GM21528 (cell line): ENCODE results near the gene RGMB.

Experiments
- ATAC-seq: cut with Tn5 transposase; IDR thresholded peaks from one replicate; pipeline ENCODE4 v1.9.1; 2021; ENCODE audit warnings: mild to moderate bottlenecking, moderate library complexity; ENCODE audit not compliant: unreplicated experiment, low FRiP score

The RGMB gene

DNA sequence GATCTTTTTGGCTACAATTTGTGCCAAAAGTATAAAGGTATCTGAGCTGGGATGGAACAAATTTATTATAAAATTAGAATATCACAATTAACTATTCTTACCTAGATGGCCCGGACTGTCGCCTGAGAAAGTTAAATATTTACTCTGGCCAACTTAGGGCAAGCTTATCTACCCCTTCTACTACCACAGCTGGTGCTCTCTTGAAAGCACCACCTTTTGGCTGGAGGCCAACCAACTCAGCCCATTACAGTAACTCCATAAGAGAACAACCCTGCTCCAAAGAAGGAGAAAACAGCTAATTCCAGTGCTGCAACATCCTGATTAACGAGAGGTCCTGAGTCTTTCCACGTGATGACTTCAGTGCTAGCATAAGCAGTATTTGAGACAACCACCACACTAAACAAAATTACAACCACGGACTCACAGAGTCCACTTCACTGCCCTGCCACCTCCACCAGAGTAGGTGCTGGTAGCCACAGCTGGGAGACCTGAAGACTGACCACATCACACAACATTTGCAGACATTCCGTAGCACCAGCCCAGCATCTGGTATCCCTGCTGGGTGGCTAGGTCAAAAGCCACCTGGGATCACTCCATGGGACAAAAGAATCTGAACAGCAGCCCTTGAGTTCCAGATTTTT, 43.2 kb downstream of the RGMB start:
- no peak for ATAC-seq

DNA sequence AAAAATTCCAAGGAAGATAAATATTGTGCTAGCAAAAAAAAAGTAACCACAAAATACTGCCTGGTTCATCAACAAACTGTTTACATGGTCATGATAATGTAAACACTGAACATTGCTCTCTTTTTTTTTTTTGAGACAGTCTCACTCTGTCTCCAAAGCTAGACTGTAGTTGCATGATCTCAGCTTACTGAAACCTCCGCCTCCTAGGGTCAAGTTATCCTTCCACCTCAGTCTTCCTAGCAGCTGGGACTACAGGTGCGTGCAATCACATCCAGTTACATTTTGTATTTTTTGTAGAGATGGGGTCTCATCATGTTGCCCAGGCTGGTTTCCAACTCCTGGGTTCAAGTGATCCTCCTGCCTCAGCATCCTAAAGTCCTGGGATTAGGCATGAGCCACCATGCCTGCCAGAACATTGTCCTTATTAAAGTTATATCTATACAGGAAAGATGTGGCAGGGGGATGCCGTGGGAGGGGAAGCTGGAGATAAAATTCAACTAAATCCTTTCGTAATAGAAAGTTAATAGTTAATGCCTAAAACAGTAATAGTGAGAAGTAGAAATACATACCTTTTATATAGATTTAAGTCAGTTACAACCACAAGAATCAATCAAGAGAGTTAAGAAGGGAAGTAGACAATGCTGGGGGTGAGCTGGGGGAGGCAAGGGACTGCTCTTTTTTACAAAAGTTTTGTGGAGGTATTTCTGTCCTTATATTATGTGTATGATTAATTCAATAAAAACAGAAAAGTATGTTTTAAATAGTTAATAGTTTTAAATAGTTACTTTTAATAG, 52.3 kb downstream of the RGMB start:
- no peak for ATAC-seq

DNA sequence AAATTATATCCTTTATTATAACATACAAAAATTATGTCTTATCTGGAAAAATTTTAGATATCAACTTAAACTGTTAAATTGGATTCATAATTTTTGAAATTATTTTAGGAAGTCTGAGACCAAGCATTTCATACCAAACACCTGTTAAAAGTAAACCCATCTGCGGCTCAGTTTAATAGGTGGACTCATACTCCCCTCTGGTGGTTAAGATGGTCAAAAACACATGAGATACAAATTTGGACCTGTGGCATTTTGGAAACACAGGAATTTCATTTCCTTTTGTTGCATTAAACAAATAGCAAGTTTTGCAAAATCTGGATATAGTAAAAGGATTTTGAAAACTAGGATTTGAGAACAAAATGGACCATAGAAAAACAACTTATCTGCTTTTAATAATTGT, 53.7 kb downstream of the RGMB start:
- ATAC-seq: peak; percentile 67

DNA sequence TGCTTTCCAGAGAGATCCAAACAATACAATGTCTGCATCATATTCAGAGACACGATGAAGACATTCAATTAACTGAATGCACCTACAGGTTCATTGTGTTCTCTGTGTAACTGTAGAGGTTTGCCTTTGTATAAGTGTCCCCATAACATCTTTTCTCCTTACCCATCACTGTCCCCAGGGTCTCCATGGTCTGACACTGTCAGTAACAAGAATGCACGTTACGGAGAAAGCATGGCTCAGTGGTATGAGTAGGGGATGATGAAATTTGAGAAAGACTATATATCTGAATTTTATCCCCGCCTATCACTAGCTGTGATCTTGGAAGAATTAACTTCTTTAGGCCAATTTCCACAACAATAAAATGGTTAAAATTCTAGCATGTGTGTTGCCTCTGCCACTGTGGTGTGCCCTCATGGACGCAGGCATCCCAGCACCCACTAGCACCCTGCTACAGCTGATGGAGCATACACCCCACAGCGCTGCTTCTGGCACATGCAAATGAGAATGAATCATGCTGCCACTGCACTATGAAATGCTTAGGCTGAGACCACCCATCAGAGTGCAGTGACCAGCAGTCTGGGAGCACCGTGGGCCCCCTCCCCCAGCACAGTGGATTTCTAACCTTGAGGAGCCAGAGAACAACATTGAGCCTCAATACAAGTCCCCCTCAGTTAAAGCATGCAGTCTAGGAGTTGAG, 54.3 kb downstream of the RGMB start:
- no peak for ATAC-seq

DNA sequence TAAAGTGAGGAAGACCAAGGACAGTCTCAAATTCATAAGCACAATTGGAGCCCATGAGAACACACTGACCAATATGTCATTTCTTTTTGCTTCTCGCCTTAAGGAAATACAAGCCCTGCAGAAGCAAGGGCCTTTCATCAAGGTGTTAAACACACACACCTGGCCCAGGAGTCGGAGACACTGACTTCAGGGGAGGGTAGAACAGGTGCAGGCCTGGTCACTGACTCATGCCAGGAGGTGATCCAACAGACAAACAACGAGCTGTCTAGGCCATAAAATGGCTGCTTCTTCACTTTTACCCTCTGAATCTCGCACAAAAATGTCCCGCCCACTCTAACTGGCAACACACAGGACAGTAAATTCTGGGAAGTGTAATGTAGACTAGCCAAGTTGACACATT, 62.7 kb downstream of the RGMB start:
- no peak for ATAC-seq

DNA sequence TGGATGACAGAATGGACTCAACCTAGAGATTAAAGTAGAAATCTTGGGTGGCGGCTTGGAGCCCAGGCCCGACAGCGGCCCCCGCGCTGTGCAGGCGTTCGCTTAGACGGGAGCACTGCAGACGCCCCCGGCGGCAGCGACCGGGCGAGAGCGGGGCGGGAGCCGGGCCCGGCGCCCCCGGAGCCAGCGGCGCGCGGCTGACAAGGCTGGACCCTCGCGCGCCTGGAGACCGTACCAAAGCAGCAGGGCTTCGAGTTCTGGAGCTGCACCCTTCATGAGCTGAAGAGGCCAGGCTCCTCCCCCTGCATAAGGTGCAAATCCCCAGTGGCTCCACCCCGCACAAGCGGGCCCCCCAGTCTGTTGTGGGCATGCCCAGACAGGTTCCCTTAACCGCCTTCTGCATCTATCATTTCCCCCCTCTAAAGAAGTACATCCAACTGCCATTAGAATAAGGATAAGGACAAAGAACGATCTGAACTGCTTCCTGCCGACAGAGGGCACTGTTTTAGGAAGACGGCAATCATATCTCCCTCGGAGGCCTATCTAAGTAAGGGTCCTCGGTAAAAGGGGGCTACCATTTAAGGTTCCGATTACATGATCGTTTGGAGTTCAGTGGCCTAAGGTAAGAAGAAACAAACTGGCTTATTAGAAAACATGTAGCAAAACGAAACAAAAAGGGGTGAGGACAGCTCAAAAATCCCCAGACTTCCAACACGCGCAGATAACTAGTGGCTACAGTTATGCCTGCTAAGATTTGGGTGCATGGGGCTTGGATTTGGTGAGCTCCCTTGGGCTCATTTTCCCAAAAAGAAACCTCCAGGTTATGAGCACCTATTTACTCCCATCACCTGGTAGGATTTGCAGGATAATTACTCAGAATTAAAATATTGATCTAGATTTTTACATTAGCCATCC, 66.3 kb downstream of the RGMB start:
- ATAC-seq: no peak

DNA sequence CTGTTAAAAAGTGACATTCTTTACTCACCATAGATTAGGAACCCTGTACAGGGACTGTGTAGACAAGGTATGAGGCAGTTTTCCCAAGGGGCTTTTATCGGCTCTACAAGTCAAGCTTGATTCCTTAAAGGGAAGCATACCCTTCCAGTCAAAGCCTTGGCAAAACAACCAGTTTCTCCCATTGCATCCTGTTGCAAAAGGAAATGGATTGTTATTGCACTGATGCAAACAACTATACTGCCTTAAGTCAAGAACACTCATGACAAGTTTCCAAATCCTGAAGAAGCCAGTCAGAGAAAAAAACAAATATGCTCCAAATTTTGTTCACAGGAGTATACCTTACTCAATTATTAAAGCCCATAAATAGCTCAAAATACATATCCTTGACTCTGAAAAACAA, 67.5 kb downstream of the RGMB start:
- ATAC-seq: no peak

DNA sequence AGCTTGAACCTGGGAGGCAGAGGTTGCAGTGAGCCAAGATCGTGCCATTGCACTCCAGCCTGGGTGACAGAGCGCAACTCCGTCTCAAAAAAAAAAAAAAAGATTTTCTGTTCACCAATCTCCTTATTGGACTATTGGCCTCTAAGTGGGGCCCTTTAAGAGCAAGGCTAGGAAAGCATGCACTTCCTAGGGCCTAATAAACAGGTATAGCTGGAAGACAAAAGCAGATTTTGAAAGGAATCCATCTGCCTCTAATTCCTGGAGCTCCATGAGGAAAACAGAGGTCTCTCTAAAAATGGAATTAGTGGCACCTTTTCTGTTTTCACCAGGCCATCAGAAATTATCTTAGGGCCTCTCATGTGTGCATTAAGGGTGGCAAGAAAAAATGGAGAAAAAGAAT, 70.0 kb downstream of the RGMB start:
- no peak for ATAC-seq

DNA sequence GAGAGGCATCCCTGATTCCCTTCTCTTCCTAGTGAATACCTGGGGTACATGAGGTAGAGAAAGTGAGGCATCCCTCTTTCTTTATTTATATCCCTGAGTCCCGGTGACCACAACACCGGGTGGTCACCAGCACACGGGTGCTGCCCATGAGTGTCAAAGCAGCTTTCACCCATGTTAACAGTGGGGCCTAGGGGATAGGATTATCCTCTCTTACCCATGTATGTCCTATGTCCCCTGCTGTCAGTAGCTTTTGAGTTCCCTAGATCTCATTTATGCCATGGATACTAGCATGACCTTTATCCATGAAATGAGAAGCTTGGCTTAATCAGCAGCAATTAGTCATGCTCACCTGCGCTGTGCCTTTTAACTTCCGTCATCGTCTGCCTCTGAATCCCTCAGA, 71.4 kb downstream of the RGMB start:
- ATAC-seq: no peak

DNA sequence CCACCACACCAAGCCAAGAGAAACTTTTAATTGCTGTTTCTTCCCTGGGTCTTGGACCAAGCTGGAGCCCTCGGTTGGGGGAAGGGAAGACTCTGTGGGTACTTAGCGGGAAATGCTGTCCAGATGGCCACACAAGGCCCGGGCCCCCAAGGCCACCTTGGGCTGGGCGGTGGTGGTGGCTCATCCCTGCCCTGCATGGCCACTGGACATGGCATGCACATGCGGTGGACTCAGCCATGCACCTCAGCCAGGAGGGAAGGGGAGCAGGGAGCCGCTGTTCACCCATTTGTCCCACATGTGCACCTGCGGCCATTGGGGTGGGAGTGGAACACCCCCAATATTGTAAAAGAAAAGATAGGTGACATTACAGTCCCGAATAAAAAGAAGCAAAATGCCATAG, 72.4 kb downstream of the RGMB start:
- no peak for ATAC-seq
